HT1080 (cell line): Measurements from ENCODE around the gene HOXC9. TPM values are rescaled to one million over a fixed set of nuclear protein-coding genes. Genes with fewer than 3 reads are reported as not detected.
A peak's percentile ranks its signal among the peaks of the same experiment; 100 is the strongest.

Source experiments
- DNase-seq: peaks from one replicate; pipeline ENCODE4 v3.0.0-alpha.2; 2015; ENCODE audit warnings: low read depth
- small RNA-seq: library from RNA; depleted of rRNA; stranded (forward); fragments of <200 nt; gene quantifications from one replicate; pipeline ENCODE3, GENCODE V24; 2014
- total RNA-seq: library from RNA; depleted of rRNA; stranded (reverse); fragments of >200 nt; shearing (Covaris generic); gene quantifications from 2 replicates; pipeline ENCODE4 v1.2.3, GENCODE V29; 2014; rRNA removed

Gene HOXC9
- total RNA-seq, 1 experiment from 2014 or later = 12.2 TPM

- DNase-seq = no peak
Observed at GRCh38 chr12:54051026-54051842, 51.3 kb downstream of the HOXC9 start.

- DNase-seq = no peak
Observed at GRCh38 chr12:54051874-54052437, 52.0 kb downstream of the HOXC9 start.

- no peak for DNase-seq
Observed at GRCh38 chr12:54052438-54053002, 52.6 kb downstream of the HOXC9 start.

Small RNAs within 50 kb of the gene (small RNA-seq; reads per million reads assigned to genes)
- gene AC012531.3 (not detected), gene AC012531.4 (not detected), gene HOXC5 (not detected), gene MIR196A2 (5.2 reads per million, percentile 89 among the genes with 10 or more reads in this experiment), gene MIR615 (0.52 reads per million, percentile 56 among the genes with 10 or more reads in this experiment), gene RF01905 (not detected), gene RF01906 (not detected)

Other genes starting within 250 kb of the HOXC9 start
- not detected in 2 replicates for gene CISTR, start 248.2 kb upstream of the HOXC9 start, total RNA-seq
- gene HOXC13, start 61.3 kb upstream of the HOXC9 start, total RNA-seq = 6.6 and 6.9 TPM in 2 replicates
- gene HOXC12, start 45.3 kb upstream of the HOXC9 start, total RNA-seq = not detected in 2 replicates
- gene HOXC11, start 27.0 kb upstream of the HOXC9 start, total RNA-seq = not detected in 2 replicates
- 0.88 TPM in 1 of 2 replicates, not detected in the other for gene HOTAIR, start 25.2 kb upstream of the HOXC9 start, total RNA-seq
- 2.7 and 3.8 TPM in 2 replicates for gene HOXC10, start 15.0 kb upstream of the HOXC9 start, total RNA-seq
- 1.9 and 2.9 TPM in 2 replicates for gene HOXC8, start 8.8 kb downstream of the HOXC9 start, total RNA-seq
- gene HOXC6, start 28.3 kb downstream of the HOXC9 start, total RNA-seq = 1.3 and 2.0 TPM in 2 replicates
- 0.70 and 2.3 TPM in 2 replicates for gene HOXC5, start 32.9 kb downstream of the HOXC9 start, total RNA-seq
- gene HOXC4, start 53.7 kb downstream of the HOXC9 start, total RNA-seq = 1.8 and 1.9 TPM in 2 replicates
- 90.4 and 101 TPM in 2 replicates for gene SMUG1, start 188.8 kb downstream of the HOXC9 start, total RNA-seq